Measurements from ENCODE around the gene RALBP1. TPM values are rescaled to one million over a fixed set of nuclear protein-coding genes. Genes with fewer than 3 reads are reported as not detected.

The RALBP1 gene
- total RNA-seq, 2 donors from 2014 or later = 41.2 to 42.1 TPM

DNA sequence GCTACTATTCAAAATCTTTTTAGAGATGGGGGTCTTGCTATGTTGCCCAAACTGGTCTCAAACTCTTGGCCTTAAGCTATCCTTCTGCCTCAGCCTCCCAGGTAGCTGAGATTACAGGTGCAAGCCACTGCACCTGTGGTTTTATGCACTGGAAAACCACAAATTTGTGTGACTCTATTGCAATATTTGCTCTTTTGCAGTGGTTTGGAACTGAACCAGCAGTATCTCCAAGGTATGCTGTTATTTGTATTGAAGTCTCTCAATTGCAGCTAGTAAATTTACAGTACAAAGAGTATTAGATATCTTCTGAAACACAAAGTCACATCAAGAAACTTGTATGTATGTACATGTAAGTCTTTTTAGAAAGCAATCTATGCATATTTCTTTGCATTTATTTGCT is 92.9 kb downstream of the RALBP1 start:
- DNase-seq (no peak), ATAC-seq (no peak)
- intact Hi-C loops (cut with DNase I) = no loop called here

DNA sequence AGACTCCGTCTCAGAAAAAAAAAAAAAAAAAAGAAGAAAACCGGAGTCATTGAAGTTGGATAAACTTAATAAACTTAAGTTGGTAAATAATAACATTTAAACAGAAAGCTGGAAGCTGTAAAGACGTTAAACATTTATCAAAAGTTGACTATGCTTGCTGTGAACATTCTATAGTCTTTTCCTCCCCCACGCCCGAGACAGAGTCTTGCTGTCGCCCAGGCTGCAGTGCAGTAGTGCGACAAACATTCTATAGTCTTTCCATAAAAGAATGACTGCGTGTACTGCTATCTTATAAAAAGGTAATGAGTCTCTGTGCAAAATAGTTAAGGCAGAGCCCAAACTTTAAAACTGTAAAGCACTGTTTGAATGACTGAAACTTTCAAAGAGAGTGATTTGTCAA is 93.9 kb downstream of the RALBP1 start:
- intact Hi-C loops (cut with DNase I) = no loop called here
- DNase-seq (no peak), ATAC-seq (no peak)

DNA sequence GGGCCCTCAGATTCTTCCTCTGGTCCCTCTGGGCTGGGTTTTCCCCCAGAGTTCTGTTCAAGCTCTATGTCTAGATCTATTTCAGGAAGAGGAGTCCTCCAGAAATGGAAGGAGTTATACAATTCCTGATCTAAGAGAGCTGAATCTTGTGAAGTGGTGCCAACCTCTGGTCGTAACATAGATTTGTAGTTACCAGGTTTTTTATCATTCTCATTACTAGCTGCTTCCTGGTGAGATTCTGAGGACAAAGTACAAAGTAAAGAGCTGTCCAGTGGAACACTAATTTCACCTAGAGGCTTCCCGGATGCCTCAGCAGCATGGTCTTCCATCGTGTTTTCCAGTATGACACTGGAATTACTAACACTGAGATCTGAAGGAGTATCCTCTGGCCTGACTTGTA is 94.9 kb downstream of the RALBP1 start:
- DNase-seq (no peak), ATAC-seq (no peak)
- intact Hi-C loops (cut with DNase I) = loop anchor here in 1 of 2 donors (10.0 kb wide), 1 partner anchor 375 kb away; no protein-coding TSS in a partner anchor

DNA sequence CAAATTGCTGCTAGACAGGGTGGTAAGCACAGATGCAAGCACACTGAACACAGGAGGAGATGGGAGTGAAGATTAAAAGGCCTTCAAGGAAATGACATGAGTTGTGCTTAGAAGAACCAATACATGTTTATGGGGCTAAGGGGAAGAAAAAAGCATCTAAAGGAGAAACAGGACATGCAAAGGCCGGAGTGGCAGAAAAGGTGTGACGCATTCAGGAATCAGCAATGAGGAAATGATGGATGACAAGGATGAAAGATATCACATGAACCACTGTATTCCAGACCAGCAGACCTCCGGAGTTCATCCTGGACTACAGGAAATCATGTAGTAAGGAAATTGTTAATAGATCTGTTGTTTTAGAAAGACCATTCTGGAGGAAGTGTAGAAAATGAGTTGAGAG is 96.2 kb downstream of the RALBP1 start:
- intact Hi-C loops (cut with DNase I) = loop anchor here in 1 of 2 donors (10.0 kb wide), 1 partner anchor 373 kb away; no protein-coding TSS in a partner anchor
- no peak for DNase-seq
- no peak for ATAC-seq

DNA sequence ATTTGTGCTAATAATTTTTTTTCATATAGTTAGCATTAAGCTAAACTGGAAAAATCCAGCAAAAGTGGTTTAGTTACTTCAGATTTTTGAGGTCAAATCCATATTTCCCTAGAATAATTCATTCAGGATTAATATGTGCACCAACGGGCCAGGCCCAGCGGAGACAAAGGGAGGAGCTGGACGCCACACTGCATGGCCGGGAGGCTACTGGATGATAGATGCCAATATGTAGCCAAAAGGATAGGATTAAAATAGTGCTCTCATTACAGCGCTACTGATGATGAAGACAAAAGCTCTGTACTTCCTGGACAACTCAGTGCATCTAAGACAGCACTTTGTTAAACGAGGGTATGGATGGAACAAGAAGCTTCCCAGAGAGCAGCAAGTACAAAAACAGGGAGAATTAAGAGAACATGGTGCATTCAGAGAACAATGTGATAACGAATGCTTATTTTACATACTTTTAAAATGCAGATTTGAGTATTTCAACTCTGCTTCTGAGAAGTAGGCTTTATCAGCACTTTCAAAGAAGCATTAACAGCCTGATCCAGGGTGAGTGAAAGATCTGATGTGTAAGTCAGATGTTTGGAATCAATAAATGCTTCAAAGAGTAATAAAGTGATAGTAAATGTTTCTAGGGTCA is 99.3 kb downstream of the RALBP1 start:
- DNase-seq = no peak
- intact Hi-C loops (cut with DNase I) = loop anchor here in 1 of 2 donors (5.0 to 10.0 kb wide), 3 partner anchors 98 to 370 kb away; no protein-coding TSS in a partner anchor
- ATAC-seq = no peak

DNA sequence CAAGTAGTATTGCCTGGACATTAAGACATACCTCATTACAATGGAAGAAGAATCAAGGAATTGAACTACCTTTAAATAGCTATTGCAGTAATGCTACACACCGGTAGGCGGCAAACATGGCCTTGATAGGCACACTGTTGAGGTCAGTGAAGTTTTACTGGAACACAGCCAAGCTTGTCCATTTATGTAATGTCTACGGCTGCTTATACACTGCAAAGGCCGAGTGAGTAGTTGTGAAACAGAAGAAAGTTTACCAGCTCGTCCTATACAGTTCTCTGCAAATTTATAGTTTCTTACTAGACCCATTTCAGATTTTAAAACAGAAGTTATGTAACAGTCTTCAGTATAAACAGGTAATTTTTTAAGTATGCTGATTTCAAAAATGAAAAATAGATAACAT is 100.2 kb downstream of the RALBP1 start:
- ATAC-seq (peak; percentile 97 to 98), DNase-seq (peak; percentile 79)
- intact Hi-C loops (cut with DNase I) = loop anchor here in 1 of 2 donors (5.0 to 10.0 kb wide), 3 partner anchors 97 to 369 kb away; no protein-coding TSS in a partner anchor

DNA sequence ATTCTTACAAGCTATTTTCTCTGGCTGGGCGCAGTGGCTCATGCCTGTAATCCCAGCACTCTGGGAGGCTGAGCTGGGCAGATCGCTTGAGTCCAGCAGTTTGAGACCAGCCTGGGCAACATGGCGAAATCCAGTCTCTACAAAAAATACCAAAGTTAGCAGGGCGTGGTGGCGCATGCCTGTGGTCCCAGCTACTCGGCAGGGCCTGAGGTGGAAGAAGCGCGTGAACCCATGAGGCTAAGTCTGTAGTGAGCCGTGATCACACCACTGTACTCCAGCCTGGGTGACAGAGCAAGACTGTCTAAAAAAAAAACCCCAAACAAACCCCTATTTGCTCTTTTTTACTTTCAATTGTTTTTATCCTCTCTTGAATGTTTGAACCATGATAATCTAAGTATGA is 102.0 kb downstream of the RALBP1 start:
- ATAC-seq (no peak), DNase-seq (no peak)
- intact Hi-C loops (cut with DNase I) = loop anchor here in 1 of 2 donors (5.0 to 10.0 kb wide), 3 partner anchors 95 to 367 kb away; no protein-coding TSS in a partner anchor

- DNase-seq = no peak
- intact Hi-C loops (cut with DNase I) = loop anchor here in 1 of 2 donors (5.0 to 10.0 kb wide), 3 partner anchors 94 to 366 kb away; no protein-coding TSS in a partner anchor
- no peak for ATAC-seq
Measured at GRCh38 chr18:9578306-9578705, 103.0 kb downstream of the RALBP1 start.

DNA sequence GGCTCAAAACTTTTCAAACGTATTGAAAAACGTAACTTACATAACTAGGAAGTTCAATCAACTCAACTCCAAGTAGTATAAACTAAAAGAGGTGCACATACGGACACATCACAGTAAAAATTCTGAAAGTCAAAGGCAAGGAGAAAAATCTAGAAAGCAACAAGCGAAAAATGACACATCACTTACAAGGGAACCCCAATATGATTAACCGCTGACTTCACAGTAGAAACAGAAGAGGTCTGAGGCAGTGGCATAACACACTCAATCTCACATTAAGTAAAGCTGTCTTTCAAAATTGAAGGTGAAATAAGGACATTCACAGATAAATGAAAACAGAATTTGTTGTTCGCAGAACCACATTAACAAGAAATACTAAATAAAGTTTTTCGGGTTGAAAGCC is 106.4 kb downstream of the RALBP1 start:
- ATAC-seq = no peak
- DNase-seq = no peak
- intact Hi-C loops (cut with DNase I) = no loop called here

DNA sequence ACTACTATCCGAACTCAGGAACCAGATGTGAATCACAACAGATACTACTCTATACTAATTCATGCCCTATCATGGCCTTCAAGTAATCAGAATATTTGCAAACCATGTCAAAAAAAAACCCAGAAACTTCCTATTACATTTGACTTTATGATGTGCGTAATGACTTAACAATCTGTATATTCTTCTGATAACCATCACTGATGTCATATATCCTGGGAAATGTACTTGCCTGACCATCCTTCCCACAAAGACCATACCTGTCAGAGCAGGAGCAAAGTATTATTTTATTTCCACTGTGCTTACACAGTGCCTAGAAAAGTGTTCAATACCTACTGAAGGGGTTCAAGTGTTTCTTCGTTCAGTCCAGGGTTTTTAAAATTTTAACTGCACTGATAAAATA is 111.5 kb downstream of the RALBP1 start:
- intact Hi-C loops (cut with DNase I) = no loop called here
- ATAC-seq (no peak), DNase-seq (no peak)

Other genes starting within 250 kb of the RALBP1 start
- gene TWSG1, start 140.7 kb upstream of the RALBP1 start, total RNA-seq = 10 to 100 TPM; 15.1 to 15.4 TPM
- gene PPP4R1, start 139.0 kb downstream of the RALBP1 start, total RNA-seq = 10 to 100 TPM; 55.8 to 77.6 TPM
- gene RAB31, start 232.8 kb downstream of the RALBP1 start, total RNA-seq = 10 to 100 TPM; 21.2 to 31.1 TPM